GM10266 (cell line): Measurements from ENCODE around the gene ARHGAP26.

Experiments used
- DNase-seq: peaks from one replicate; pipeline ENCODE4 v3.0.0; 2012; ENCODE audit errors: extremely low spot score
- TF ChIP-seq, protein P1 (sequence below): IDR thresholded peaks from 2 replicates; pipeline ENCODE4 v1.5.1; 2012; ENCODE audit warnings: mild to moderate bottlenecking, low read depth; ENCODE audit not compliant: control insufficient read depth, insufficient read depth; ENCODE audit errors: missing control alignments

ARHGAP26 gene

DNA sequence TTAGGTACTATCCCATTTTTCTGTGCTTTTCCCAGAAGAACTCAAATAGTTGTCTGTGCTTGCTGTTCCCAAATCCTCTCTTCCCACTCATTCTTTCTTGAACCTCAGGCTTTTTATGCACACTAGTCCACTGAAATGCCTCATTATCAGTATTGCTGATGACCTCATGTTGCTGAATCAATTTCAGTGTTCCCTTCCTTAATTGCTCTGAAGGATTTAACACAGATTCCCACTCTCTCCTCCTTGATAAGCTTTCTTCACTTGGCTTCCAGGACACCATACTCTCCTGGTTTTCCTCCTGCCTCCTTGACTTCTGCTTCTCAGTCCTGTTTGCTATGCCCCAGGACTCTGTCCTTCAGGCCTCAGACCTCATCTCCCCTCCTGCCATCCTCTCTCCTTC, 298.5 kb downstream of the ARHGAP26 start:
- TF ChIP-seq, protein P1, sequence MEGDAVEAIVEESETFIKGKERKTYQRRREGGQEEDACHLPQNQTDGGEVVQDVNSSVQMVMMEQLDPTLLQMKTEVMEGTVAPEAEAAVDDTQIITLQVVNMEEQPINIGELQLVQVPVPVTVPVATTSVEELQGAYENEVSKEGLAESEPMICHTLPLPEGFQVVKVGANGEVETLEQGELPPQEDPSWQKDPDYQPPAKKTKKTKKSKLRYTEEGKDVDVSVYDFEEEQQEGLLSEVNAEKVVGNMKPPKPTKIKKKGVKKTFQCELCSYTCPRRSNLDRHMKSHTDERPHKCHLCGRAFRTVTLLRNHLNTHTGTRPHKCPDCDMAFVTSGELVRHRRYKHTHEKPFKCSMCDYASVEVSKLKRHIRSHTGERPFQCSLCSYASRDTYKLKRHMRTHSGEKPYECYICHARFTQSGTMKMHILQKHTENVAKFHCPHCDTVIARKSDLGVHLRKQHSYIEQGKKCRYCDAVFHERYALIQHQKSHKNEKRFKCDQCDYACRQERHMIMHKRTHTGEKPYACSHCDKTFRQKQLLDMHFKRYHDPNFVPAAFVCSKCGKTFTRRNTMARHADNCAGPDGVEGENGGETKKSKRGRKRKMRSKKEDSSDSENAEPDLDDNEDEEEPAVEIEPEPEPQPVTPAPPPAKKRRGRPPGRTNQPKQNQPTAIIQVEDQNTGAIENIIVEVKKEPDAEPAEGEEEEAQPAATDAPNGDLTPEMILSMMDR, result no peak
- no peak for DNase-seq

DNA sequence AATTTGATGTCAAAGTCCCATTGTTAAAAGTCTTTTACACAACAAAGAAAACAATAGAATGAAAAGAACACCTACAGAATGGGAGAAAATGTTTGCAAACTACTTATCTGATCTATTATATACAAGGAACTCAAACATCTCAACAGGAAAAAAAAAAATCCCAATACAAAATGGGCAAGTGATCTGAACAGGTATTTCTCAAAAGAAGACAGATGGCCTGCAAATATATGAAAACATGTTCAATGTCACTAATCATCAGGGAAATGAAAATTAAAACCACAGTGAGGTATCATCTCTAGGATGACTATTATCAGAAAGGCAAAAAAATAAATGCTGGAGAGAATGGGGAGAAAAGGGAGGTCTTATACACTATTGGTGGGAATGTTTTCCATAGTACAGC, 301.8 kb downstream of the ARHGAP26 start:
- DNase-seq, result no peak
- TF ChIP-seq, protein P1, result no peak

DNA sequence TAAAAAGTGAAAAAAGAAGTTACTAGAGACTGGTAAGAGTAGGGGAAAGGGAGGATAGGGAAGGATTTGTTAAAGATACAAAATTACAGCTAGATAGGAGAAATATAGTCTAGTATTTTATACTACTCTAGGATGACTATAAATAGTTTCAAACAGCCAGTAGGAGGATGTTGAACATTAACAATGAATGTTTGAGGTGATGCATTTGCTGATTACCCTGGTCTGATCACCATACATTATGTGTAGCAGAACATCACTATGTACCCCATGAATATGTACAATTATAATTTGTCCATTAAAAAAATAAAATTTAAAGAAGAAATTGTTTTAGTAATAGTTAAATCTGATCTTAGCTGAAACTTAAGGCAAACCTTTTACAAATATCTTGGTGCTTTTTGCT, 302.6 kb downstream of the ARHGAP26 start:
- DNase-seq, result no peak
- TF ChIP-seq, protein P1, result no peak

DNA sequence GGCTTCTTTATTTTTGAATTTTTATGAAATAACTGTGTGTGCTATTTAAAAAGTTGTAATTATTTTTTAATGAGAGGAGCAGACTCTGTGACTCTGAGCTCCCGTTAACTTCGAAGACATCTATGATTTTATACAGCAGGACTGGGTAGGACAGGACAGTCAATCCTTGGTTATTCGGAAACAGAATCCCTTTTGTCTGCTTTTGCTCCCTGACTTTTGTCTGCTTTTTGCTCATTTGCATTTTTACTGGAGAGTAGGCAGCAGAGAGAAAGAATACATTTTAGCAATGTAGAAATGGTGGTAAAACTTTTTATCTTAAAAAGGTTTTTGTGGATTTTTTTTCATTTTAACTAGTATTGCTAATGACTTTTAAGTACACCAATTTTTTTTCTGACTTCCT, 303.6 kb downstream of the ARHGAP26 start:
- no peak for DNase-seq
- TF ChIP-seq, protein P1, result no peak

DNA sequence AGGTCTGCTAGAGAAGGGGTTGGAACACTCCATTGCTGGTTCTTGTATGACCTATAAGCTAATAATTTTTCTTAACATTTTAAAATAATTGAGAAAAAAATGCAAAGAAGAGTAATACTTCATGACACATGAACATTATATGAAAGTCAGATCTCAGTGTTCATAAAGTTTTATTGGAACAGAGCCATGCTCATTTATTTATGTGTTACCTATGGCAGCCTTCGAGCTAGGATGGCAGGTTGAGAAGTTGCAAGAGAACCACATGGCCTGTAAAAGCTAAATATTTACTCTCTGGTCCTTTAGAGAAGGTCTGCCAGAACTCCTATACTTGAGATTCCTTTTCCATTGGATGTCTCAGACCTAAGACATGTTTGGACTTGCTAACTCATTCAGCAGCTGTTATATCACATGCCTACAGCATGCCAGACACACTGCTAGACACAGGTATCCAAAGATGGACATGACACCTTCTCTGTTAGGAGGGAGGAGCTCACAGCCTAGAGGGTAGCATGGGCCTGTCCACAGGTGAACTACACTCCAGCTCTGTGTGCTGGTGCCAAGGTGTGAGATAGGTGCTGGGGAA, 304.3 kb downstream of the ARHGAP26 start:
- TF ChIP-seq, protein P1, result no peak
- DNase-seq, result no peak

DNA sequence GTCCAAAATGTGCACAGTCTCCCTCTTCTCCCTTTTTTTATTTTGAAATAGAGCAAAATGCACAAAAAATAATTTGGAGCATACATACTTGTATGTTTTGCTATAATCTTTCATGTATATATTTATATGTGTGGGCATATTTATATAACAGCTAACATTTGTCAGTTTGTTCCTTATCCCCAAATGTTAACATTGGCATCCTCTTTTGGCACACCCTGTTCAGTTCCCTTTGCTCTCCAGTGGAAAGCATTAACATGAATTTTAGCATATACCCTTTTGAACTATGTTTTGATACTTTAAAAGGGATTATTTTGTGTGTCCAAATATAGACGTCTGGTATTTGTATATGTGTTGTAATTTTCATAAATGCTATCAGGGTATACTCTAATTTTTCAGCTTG, 306.2 kb downstream of the ARHGAP26 start:
- no peak for DNase-seq
- TF ChIP-seq, protein P1, result no peak

DNA sequence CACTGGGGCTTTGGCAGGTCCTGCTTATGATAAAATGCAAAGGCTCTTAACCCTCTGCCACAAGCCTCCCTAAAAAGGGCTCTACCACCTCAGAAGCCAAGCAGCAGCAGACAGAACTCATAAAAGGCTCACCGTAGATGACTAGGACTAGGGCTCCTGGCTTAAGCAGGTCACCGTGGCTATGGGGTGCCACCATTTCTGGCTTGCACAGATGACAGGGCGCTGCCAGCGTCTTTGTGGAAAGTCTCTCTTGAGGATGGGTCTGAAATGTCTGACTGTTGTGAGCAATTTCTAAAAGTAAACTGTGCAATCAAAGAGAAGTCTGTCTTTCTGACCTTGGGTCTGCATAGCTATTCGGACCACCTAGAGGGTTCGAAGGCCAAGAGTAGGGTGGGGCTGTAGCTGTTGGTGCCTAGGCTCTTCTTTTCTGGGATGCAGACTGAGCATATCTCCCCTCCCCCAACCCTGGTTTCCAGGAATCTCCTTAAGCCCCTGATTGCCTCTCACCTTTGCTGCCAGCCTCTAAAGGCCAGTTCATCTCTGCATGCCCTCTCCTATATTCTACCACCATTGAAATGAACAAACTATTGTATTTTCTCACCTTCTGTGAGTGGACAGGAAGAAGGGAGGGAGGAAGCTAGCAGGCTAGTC, 307.4 kb downstream of the ARHGAP26 start:
- DNase-seq, result no peak
- TF ChIP-seq, protein P1, result no peak
